ENCODE results near the gene ASCL3.
"Not testable (repeated sequence)": the region's sequence is repeated elsewhere in the genome, so short reads cannot be mapped to it uniquely, and the experiment has no call there.

The ASCL3 gene

GRCh38 chr11:8964324-8965320, 21.8 kb upstream of the ASCL3 start, which contains the start of gene TMEM9B:
TMEM9B (minus strand) TSS chr11:8964442; CDS start chr11:8964313, 129 bp downstream.
- peak within 1 kb of the TSS; percentile 95 for H3K27ac Mint-ChIP-seq
- peak within 1 kb of the TSS; percentile 98 to 99 for H3K4me3 Mint-ChIP-seq
- DNase-seq = peak; percentile 91
- peak; percentile 83 to 86 for ATAC-seq (replicated peaks)
- H3K9me3 Mint-ChIP-seq = no peaks in the 10 kb centered on the region
- peaks cover 28 to 47% of the 10 kb centered on the region in 2 donors for H3K4me1 Mint-ChIP-seq
- no peaks in the 10 kb centered on the region for H3K27me3 Mint-ChIP-seq
- peaks cover 2 to 16% of the 10 kb centered on the region in 2 donors for H3K36me3 Mint-ChIP-seq

GRCh38 chr11:8963569-8964323, 20.9 kb upstream of the ASCL3 start:
- H3K27me3 Mint-ChIP-seq = no peaks in the 10 kb centered on the region
- H3K27ac Mint-ChIP-seq = peak overlapping the region; percentile 95
- ATAC-seq (replicated peaks) (peak; percentile 71 to 74), DNase-seq (peak; percentile 76)
- peaks cover 28 to 51% of the 10 kb centered on the region in 2 donors for H3K4me1 Mint-ChIP-seq
- H3K4me3 Mint-ChIP-seq = peak overlapping the region; percentile 98 to 99
- H3K9me3 Mint-ChIP-seq = no peaks in the 10 kb centered on the region
- H3K36me3 Mint-ChIP-seq = peaks cover 2 to 15% of the 10 kb centered on the region in 2 donors

- Mint-ChIP-seq H3K36me3 (peaks cover 2 to 15% of the 10 kb centered on the region in 2 donors), H3K4me3 (peak overlapping the region; percentile 45 to 64), H3K4me1 (peaks cover 28 to 51% of the 10 kb centered on the region in 2 donors), H3K27ac (peak overlapping the region; percentile 67), H3K27me3 (no peaks in the 10 kb centered on the region), H3K9me3 (no peaks in the 10 kb centered on the region)
- DNase-seq = no peak
- no peak for ATAC-seq (replicated peaks)
Measured at GRCh38 chr11:8962841-8963240, 20.0 kb upstream of the ASCL3 start.

- DNase-seq (no peak), ATAC-seq (replicated peaks) (no peak)
- Mint-ChIP-seq H3K36me3 (peaks cover 4 to 10% of the 10 kb centered on the region in 2 donors), H3K27ac (peak overlapping the region; percentile 68), H3K9me3 (no peaks in the 10 kb centered on the region), H3K4me3 (no peak overlapping the region), H3K4me1 (peaks cover 22 to 49% of the 10 kb centered on the region in 2 donors), H3K27me3 (no peaks in the 10 kb centered on the region)
Measured at GRCh38 chr11:8961401-8961800, 18.6 kb upstream of the ASCL3 start.

GRCh38 chr11:8959546-8960166, 16.8 kb upstream of the ASCL3 start:
- Mint-ChIP-seq H3K27ac (no peak overlapping the region), H3K27me3 (no peaks in the 10 kb centered on the region), H3K9me3 (no peaks in the 10 kb centered on the region), H3K4me1 (peaks cover 15 to 37% of the 10 kb centered on the region in 2 donors), H3K36me3 (peaks cover 11 to 18% of the 10 kb centered on the region in 2 donors), H3K4me3 (no peak overlapping the region)
- ATAC-seq (replicated peaks) = peak; percentile 35 to 41
- peak; percentile 24 for DNase-seq

GRCh38 chr11:8956860-8957259, 14.0 kb upstream of the ASCL3 start:
- Mint-ChIP-seq H3K4me1 (peaks cover 7 to 24% of the 10 kb centered on the region in 2 donors), H3K27me3 (no peaks in the 10 kb centered on the region), H3K27ac (no peak overlapping the region), H3K9me3 (no peaks in the 10 kb centered on the region), H3K36me3 (peaks cover 20 to 26% of the 10 kb centered on the region in 2 donors), H3K4me3 (no peak overlapping the region)
- DNase-seq (no peak), ATAC-seq (replicated peaks) (no peak)

GRCh38 chr11:8948886-8949285, 6.1 kb upstream of the ASCL3 start:
- Mint-ChIP-seq H3K4me3 (no peak overlapping the region), H3K27ac (no peak overlapping the region), H3K36me3 (peaks cover 16 to 36% of the 10 kb centered on the region in 2 donors), H3K9me3 (no peaks in the 10 kb centered on the region), H3K4me1 (no peaks in the 10 kb centered on the region), H3K27me3 (no peaks in the 10 kb centered on the region)
- no peak for ATAC-seq (replicated peaks)
- DNase-seq = no peak

- peaks cover 11 to 28% of the 10 kb centered on the region in 2 donors for H3K36me3 Mint-ChIP-seq
- H3K9me3 Mint-ChIP-seq = no peaks in the 10 kb centered on the region
Measured at GRCh38 chr11:8947230-8947943, 4.6 kb upstream of the ASCL3 start.

GRCh38 chr11:8941341-8942103, 1.3 kb downstream of the ASCL3 start:
- peaks cover 0 to 2% of the 10 kb centered on the region in 2 donors for H3K4me1 Mint-ChIP-seq
- no peak overlapping the region for H3K27ac Mint-ChIP-seq
- ATAC-seq (replicated peaks) (no peak), DNase-seq (no peak)
- no peaks in the 10 kb centered on the region for H3K9me3 Mint-ChIP-seq
- no peak overlapping the region for H3K4me3 Mint-ChIP-seq
- H3K36me3 Mint-ChIP-seq = peaks cover 0 to 4% of the 10 kb centered on the region in 2 donors
- H3K27me3 Mint-ChIP-seq = peaks cover 0 to 7% of the 10 kb centered on the region in 2 donors

More at GRCh38 chr11:8947230-8947943, 4.6 kb upstream of the ASCL3 start:
- ATAC-seq (replicated peaks) (no peak), DNase-seq (no peak)
- no peak overlapping the region for H3K27ac Mint-ChIP-seq
- H3K4me3 Mint-ChIP-seq = no peak overlapping the region
- no peaks in the 10 kb centered on the region for H3K4me1 Mint-ChIP-seq
- H3K27me3 Mint-ChIP-seq = no peaks in the 10 kb centered on the region

- Mint-ChIP-seq H3K4me3 (no peak overlapping the region), H3K36me3 (no peaks in the 10 kb centered on the region), H3K9me3 (no peaks in the 10 kb centered on the region), H3K27ac (no peak overlapping the region), H3K4me1 (peaks cover 0 to 2% of the 10 kb centered on the region in 2 donors), H3K27me3 (peaks cover 0 to 7% of the 10 kb centered on the region in 2 donors)
- ATAC-seq (replicated peaks) (no peak), DNase-seq (no peak)
Measured at GRCh38 chr11:8937659-8938058, 5.2 kb downstream of the ASCL3 start.

- H3K27me3 Mint-ChIP-seq = peaks cover 0 to 7% of the 10 kb centered on the region in 2 donors
- peaks cover 0 to 2% of the 10 kb centered on the region in 2 donors for H3K4me1 Mint-ChIP-seq
- H3K9me3 Mint-ChIP-seq = no peaks in the 10 kb centered on the region
- H3K4me3 Mint-ChIP-seq = no peak overlapping the region
- no peaks in the 10 kb centered on the region for H3K36me3 Mint-ChIP-seq
- H3K27ac Mint-ChIP-seq = peak overlapping the region; percentile 25
- DNase-seq = no peak
- no peak for ATAC-seq (replicated peaks)
Measured at GRCh38 chr11:8937159-8937558, 5.7 kb downstream of the ASCL3 start.

- DNase-seq; H3K27me3 Mint-ChIP-seq; H3K36me3 Mint-ChIP-seq; H3K9me3 Mint-ChIP-seq; H3K27ac Mint-ChIP-seq; H3K4me3 Mint-ChIP-seq; ATAC-seq (replicated peaks); H3K4me1 Mint-ChIP-seq: not testable (repeated sequence)
Measured at GRCh38 chr11:8935789-8936188, 7.0 kb downstream of the ASCL3 start.
